ENCODE measurements around the gene UBXN7. TPM values are rescaled to one million over a fixed set of nuclear protein-coding genes. Genes with fewer than 3 reads are reported as not detected.
"Not testable (repeated sequence)": the region's sequence is repeated elsewhere in the genome, so short reads cannot be mapped to it uniquely, and the experiment has no call there.

The UBXN7 gene
- total RNA-seq, 1 donor from 2014 or later, result 82.7 TPM

- TF ChIP-seq CTCF (conservative IDR thresholded peaks at IDR 0.05), result no peak
- Mint-ChIP-seq H3K36me3 (ENCODE audit: low read depth) (peaks cover 7% of the 10 kb centered on the region), H3K27me3 (ENCODE audit: low read depth) (no peaks in the 10 kb centered on the region), H3K4me3 (peak within 1 kb of the TSS; percentile 98), H3K9me3 (no peaks in the 10 kb centered on the region), H3K4me1 (peaks cover 5% of the 10 kb centered on the region), H3K27ac (ENCODE audit: unreplicated experiment) (peak within 1 kb of the TSS; percentile 99)
- DNase-seq (ENCODE audit: low read depth, low spot score), result peak; percentile 75
These were observed 114.3 kb downstream of the UBXN7 start, which contains the start of gene DYNLT2B for GRCh38 chr3:196317687-196318467. Gene DYNLT2B (minus strand): TSS chr3:196318240. CDS start chr3:196318152, 88 bp downstream.

GRCh38 chr3:196316799-196317686, 115.2 kb downstream of the UBXN7 start:
- Mint-ChIP-seq H3K27ac (ENCODE audit: unreplicated experiment) (peak overlapping the region; percentile 92), H3K4me3 (peak overlapping the region; percentile 98)
- not testable (repeated sequence) for DNase-seq (ENCODE audit: low read depth, low spot score); H3K4me1 Mint-ChIP-seq; H3K9me3 Mint-ChIP-seq; H3K27me3 Mint-ChIP-seq (ENCODE audit: low read depth); H3K36me3 Mint-ChIP-seq (ENCODE audit: low read depth)

GRCh38 chr3:196315821-196316220, 116.4 kb downstream of the UBXN7 start:
- H3K4me1 Mint-ChIP-seq, result peaks cover 5% of the 10 kb centered on the region
- no peaks in the 10 kb centered on the region for H3K9me3 Mint-ChIP-seq
- DNase-seq (ENCODE audit: low read depth, low spot score), result no peak
- H3K27me3 Mint-ChIP-seq (ENCODE audit: low read depth), result no peaks in the 10 kb centered on the region
- no peak overlapping the region for H3K27ac Mint-ChIP-seq (ENCODE audit: unreplicated experiment)
- no peak for TF ChIP-seq CTCF (conservative IDR thresholded peaks at IDR 0.05)
- peaks cover 10% of the 10 kb centered on the region for H3K36me3 Mint-ChIP-seq (ENCODE audit: low read depth)
- no peak overlapping the region for H3K4me3 Mint-ChIP-seq

DNA sequence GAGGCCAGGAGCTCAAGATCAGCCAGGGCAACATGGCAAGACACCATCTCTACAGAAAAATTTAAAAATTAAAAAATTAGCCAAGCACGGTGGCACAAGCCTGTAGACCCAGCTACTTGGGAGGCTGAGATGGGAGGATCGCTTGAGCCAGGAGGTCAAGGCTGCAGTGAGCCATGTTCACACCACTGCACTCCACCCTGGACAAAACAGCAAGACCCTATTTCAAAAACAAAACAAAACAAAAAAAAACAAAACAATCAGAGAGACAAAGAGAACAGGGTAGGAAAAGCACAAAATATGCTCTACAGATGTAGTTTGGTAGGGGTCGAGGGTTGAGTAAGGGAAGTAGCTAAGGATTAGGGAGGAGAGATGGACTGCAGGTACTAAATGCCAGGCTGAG, 117.6 kb downstream of the UBXN7 start:
- H3K27ac Mint-ChIP-seq (ENCODE audit: unreplicated experiment), result no peak overlapping the region
- H3K9me3 Mint-ChIP-seq, result no peaks in the 10 kb centered on the region
- H3K36me3 Mint-ChIP-seq (ENCODE audit: low read depth), result peaks cover 11% of the 10 kb centered on the region
- no peak for TF ChIP-seq CTCF (conservative IDR thresholded peaks at IDR 0.05)
- H3K27me3 Mint-ChIP-seq (ENCODE audit: low read depth), result no peaks in the 10 kb centered on the region
- DNase-seq (ENCODE audit: low read depth, low spot score), result no peak
- peaks cover 5% of the 10 kb centered on the region for H3K4me1 Mint-ChIP-seq
- H3K4me3 Mint-ChIP-seq, result peak overlapping the region; percentile 45

GRCh38 chr3:196314086-196314485, 118.1 kb downstream of the UBXN7 start:
- Mint-ChIP-seq H3K36me3 (ENCODE audit: low read depth) (peaks cover 11% of the 10 kb centered on the region), H3K4me3 (peak overlapping the region; percentile 59)
- not testable (repeated sequence) for H3K27me3 Mint-ChIP-seq (ENCODE audit: low read depth); DNase-seq (ENCODE audit: low read depth, low spot score); H3K4me1 Mint-ChIP-seq; H3K27ac Mint-ChIP-seq (ENCODE audit: unreplicated experiment); H3K9me3 Mint-ChIP-seq

GRCh38 chr3:196302960-196303359, 129.3 kb downstream of the UBXN7 start:
- H3K27ac Mint-ChIP-seq (ENCODE audit: unreplicated experiment), result peak overlapping the region; percentile 13
- not testable (repeated sequence) for H3K9me3 Mint-ChIP-seq; H3K4me1 Mint-ChIP-seq; H3K36me3 Mint-ChIP-seq (ENCODE audit: low read depth); H3K27me3 Mint-ChIP-seq (ENCODE audit: low read depth); DNase-seq (ENCODE audit: low read depth, low spot score); H3K4me3 Mint-ChIP-seq

DNA sequence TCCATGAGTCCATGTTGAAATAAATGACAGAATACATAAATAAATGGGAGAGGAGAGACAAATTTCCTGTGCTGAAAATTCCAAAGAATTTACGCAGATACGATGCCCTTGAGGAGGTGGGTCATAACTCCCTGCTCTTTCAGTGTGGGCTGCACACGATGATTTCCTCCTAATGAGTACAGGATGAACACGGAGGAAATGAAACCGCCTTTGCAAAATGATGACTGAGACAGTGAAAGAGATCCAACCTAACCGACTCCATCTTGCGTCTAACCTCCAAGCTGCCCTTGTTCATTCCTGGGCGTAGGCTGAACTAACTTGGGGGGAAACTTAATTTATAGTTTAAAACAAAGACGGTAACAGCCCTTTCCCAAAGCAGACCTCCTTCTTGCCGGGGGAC, 129.7 kb downstream of the UBXN7 start:
- H3K27me3 Mint-ChIP-seq (ENCODE audit: low read depth); H3K27ac Mint-ChIP-seq (ENCODE audit: unreplicated experiment); H3K4me1 Mint-ChIP-seq; H3K9me3 Mint-ChIP-seq; H3K36me3 Mint-ChIP-seq (ENCODE audit: low read depth); H3K4me3 Mint-ChIP-seq; DNase-seq (ENCODE audit: low read depth, low spot score): not testable (repeated sequence)
